A673 (cell line): ENCODE data around the gene DAPK2. TPM values are rescaled to one million over a fixed set of nuclear protein-coding genes. Genes with fewer than 3 reads are reported as not detected.

ENCODE experiments used
- BruUV-seq: library from RNA; stranded (reverse); fragments of 400-500 nt; replicated peaks from 2 replicates; lab custom pipeline; 2021; lab: Mats Ljungman, UMichigan
- CTCF ChIA-PET: fragments of 300-600 bp; sonication (Branson Sonifier 250); formaldehyde crosslinking; loops from one replicate; lab custom pipeline; 2022; ENCODE audit warnings: antibody characterized with exemption; lab: Charles Lee
- POLR2A ChIA-PET: fragments of 300-600 bp; sonication (Branson Sonifier 250); formaldehyde crosslinking; loops from one replicate; lab custom pipeline; 2022; ENCODE audit warnings: antibody characterized with exemption; ENCODE audit not compliant: low non-redundant PET; lab: Charles Lee
- DNase-seq: peaks from one replicate; pipeline ENCODE4 v3.0.0-alpha.2; 2015; ENCODE audit warnings: low spot score
- H3K27ac ChIP-seq: fragments of 200-600 bp; sonication (generic); 2 replicates; pipeline ENCODE4 v1.5.1; 2016; ENCODE audit warnings: mixed run types, low read depth, mild to moderate bottlenecking, mixed read lengths, antibody characterized with exemption, low read length; ENCODE audit not compliant: poor library complexity, severe bottlenecking
- H3K27me3 ChIP-seq: fragments of 200-600 bp; sonication (generic); replicated peaks from 2 replicates; pipeline ENCODE4 v1.6.1; 2017; ENCODE audit warnings: mixed run types, low read depth, mild to moderate bottlenecking, mixed read lengths, antibody characterized with exemption, low read length; ENCODE audit not compliant: insufficient read depth, poor library complexity
- H3K36me3 ChIP-seq: fragments of 200-600 bp; sonication (generic); 2 replicates; pipeline ENCODE4 v1.6.1; 2016; ENCODE audit warnings: mixed run types, mild to moderate bottlenecking, mixed read lengths, antibody characterized with exemption, low read length; ENCODE audit not compliant: insufficient read depth, poor library complexity, severe bottlenecking
- H3K4me1 ChIP-seq: fragments of 200-600 bp; sonication (generic); 2 replicates; pipeline ENCODE4 v1.6.1; 2017; ENCODE audit warnings: mixed run types, mild to moderate bottlenecking, mixed read lengths, antibody characterized with exemption, low read length; ENCODE audit not compliant: insufficient read depth, poor library complexity, severe bottlenecking
- H3K4me3 ChIP-seq: fragments of 200-600 bp; sonication (generic); 2 replicates; pipeline ENCODE4 v1.5.1; 2016; ENCODE audit warnings: low read depth, mixed run types, mild to moderate bottlenecking, mixed read lengths, low read length; ENCODE audit not compliant: poor library complexity, severe bottlenecking
- H3K9me3 ChIP-seq: fragments of 200-600 bp; sonication (generic); 2 replicates; pipeline ENCODE4 v1.6.1; 2016; ENCODE audit warnings: mixed run types, low read depth, mild to moderate bottlenecking, mixed read lengths, antibody characterized with exemption, low read length; ENCODE audit not compliant: poor library complexity, severe bottlenecking
- EZH2 ChIP-seq: fragments of 200-600 bp; sonication (generic); IDR thresholded peaks from 2 replicates; pipeline ENCODE4 v1.6.1; 2017; ENCODE audit warnings: borderline replicate concordance, low read depth, mild to moderate bottlenecking, mixed read lengths, antibody characterized with exemption, low read length; ENCODE audit not compliant: poor library complexity, severe bottlenecking
- intact Hi-C: fragments of 100-400 bp; cut with micrococcal nuclease; formaldehyde crosslinking; loops from one replicate; pipeline ENCODE4 v1.10.0; 2022; ENCODE audit not compliant: unreplicated experiment
- total RNA-seq: library from RNA; stranded (reverse); gene quantifications from 2 replicates; pipeline ENCODE4 v1.2.3, GENCODE V29; 2021
- TF ChIP-seq, protein P1 (sequence below): fragments of 300-800, 200-600 bp; sonication (generic); conservative IDR thresholded peaks from 2 replicates; pipeline ENCODE4 v1.5.1; 2017; ENCODE audit warnings: low read depth, mild to moderate bottlenecking, antibody characterized with exemption, low read length, moderate library complexity, mixed read lengths

The DAPK2 gene
- total RNA-seq, 1 experiment from 2014 or later, result 19.2 TPM

DNA sequence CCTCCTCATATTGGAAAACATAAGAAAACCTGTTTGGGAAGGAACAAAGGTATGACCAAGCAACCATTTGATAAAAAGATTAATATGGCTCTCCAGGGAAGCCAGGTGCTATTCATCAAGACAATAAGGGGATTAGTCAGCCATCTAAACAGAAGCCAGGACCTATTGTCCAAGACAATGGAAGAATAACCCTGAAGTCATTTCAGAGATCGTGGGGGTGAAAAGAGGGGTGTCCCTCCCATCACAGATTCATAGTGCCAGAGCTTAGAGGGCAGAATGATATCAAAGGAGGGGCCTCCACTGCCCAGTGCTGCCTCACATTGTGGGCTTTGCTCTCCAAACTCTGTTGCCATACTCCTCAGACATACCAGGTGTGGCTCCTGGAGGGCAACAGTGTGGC, 73.5 kb downstream of the DAPK2 start:
- no peak overlapping the region for H3K27ac ChIP-seq
- no TSS peak for BruUV-seq
- DNase-seq, result no peak
- ChIA-PET CTCF (no interaction called here), POLR2A (no interaction called here)
- no peaks in the 10 kb centered on the region for H3K36me3 ChIP-seq
- TF ChIP-seq EZH2, result no peak
- TF ChIP-seq, protein P1, sequence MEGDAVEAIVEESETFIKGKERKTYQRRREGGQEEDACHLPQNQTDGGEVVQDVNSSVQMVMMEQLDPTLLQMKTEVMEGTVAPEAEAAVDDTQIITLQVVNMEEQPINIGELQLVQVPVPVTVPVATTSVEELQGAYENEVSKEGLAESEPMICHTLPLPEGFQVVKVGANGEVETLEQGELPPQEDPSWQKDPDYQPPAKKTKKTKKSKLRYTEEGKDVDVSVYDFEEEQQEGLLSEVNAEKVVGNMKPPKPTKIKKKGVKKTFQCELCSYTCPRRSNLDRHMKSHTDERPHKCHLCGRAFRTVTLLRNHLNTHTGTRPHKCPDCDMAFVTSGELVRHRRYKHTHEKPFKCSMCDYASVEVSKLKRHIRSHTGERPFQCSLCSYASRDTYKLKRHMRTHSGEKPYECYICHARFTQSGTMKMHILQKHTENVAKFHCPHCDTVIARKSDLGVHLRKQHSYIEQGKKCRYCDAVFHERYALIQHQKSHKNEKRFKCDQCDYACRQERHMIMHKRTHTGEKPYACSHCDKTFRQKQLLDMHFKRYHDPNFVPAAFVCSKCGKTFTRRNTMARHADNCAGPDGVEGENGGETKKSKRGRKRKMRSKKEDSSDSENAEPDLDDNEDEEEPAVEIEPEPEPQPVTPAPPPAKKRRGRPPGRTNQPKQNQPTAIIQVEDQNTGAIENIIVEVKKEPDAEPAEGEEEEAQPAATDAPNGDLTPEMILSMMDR, result no peak
- intact Hi-C loops, result no loop called here
- no peaks in the 10 kb centered on the region for H3K27me3 ChIP-seq
- H3K4me1 ChIP-seq, result peaks cover 3% of the 10 kb centered on the region
- H3K4me3 ChIP-seq, result no peak overlapping the region
- H3K9me3 ChIP-seq, result no peaks in the 10 kb centered on the region

DNA sequence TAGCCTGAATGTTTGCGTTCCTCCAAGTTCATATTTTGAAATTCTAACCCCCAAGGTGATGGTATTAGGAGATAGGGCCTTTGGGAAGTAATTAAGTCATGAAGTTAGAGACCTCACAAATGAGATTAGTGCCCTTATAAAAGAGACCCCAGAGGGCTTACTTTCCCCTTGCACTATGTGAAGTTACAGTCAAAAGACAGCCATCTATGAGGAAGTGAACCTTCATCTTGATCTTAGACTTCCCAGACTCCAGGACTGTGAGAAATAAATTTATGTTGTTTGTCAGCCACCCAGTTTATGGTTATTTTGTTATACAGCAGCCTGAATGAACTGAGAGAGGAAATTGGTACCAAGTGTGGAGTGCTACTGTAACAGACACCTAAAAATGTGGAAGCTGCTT, 74.4 kb downstream of the DAPK2 start:
- no peak for DNase-seq
- ChIA-PET CTCF (no interaction called here), POLR2A (no interaction called here)
- Histone ChIP-seq H3K4me3 (no peak overlapping the region), H3K27ac (no peak overlapping the region), H3K4me1 (peaks cover 3% of the 10 kb centered on the region), H3K27me3 (no peaks in the 10 kb centered on the region), H3K9me3 (no peaks in the 10 kb centered on the region), H3K36me3 (no peaks in the 10 kb centered on the region)
- TF ChIP-seq EZH2, result no peak
- TF ChIP-seq, protein P1, result no peak
- intact Hi-C loops, result no loop called here
- BruUV-seq, result no TSS peak

DNA sequence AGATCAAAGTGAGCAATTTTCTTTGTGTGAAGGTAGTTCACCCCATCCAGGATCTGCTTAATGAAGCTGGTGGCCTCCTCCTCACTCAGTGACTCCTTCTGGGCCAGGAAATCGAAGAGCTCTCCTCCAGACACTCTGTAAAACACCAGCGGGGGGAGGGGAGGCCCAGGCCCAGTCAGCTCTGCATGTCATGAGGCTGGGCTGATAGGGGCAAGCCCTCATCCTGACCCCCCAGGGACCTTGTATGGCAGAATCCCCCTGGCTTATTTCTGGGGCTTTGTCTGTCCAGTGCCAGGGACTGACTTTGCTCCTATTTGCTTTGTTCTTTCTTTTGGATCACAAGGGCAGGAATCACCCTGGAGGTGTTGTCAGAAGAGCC, 74.9 kb downstream of the DAPK2 start:
- Histone ChIP-seq H3K4me1 (peaks cover 3% of the 10 kb centered on the region), H3K36me3 (no peaks in the 10 kb centered on the region), H3K27me3 (no peaks in the 10 kb centered on the region), H3K4me3 (no peak overlapping the region), H3K9me3 (no peaks in the 10 kb centered on the region), H3K27ac (no peak overlapping the region)
- POLR2A ChIA-PET, result no interaction called here
- intact Hi-C loops, result no loop called here
- DNase-seq, result no peak
- no TSS peak for BruUV-seq
- CTCF ChIA-PET, result no interaction called here
- TF ChIP-seq EZH2, result no peak
- TF ChIP-seq, protein P1, result no peak
